ENCODE data around the gene GOLGA8M.
"Not testable (repeated sequence)": the region's sequence is repeated elsewhere in the genome, so short reads cannot be mapped to it uniquely, and the experiment has no call there.

GOLGA8M gene
- 1.7 reads per million for total RNA-seq

- not testable (repeated sequence) for DNase-seq
Observed at GRCh38 chr15:28712270-28712669, at the start of gene GOLGA8M. Gene GOLGA8M (minus strand): TSS chr15:28712421. CDS start chr15:28712323, 98 bp downstream.

- DNase-seq, result not testable (repeated sequence)
Observed at GRCh38 chr15:28742890-28743289, 30.7 kb upstream of the GOLGA8M start.

GRCh38 chr15:28738590-28739292 lies 26.5 kb upstream of the GOLGA8M start:
- DNase-seq, result not testable (repeated sequence)

GRCh38 chr15:28738200-28738561 lies 26.0 kb upstream of the GOLGA8M start:
- not testable (repeated sequence) for DNase-seq

GRCh38 chr15:28737521-28738199 lies 25.4 kb upstream of the GOLGA8M start:
- DNase-seq, result not testable (repeated sequence)

- not testable (repeated sequence) for DNase-seq
Observed at GRCh38 chr15:28728061-28728460, 15.8 kb upstream of the GOLGA8M start.

GRCh38 chr15:28727026-28727425 lies 14.8 kb upstream of the GOLGA8M start:
- not testable (repeated sequence) for DNase-seq

GRCh38 chr15:28726102-28726501 lies 13.9 kb upstream of the GOLGA8M start:
- no peak for DNase-seq

GRCh38 chr15:28725556-28725955 lies 13.3 kb upstream of the GOLGA8M start:
- DNase-seq, result no peak

- DNase-seq, result not testable (repeated sequence)
Observed at GRCh38 chr15:28723986-28724385, 11.8 kb upstream of the GOLGA8M start.

GRCh38 chr15:28719626-28720025 lies 7.4 kb upstream of the GOLGA8M start:
- not testable (repeated sequence) for DNase-seq

- not testable (repeated sequence) for DNase-seq
Observed at GRCh38 chr15:28718576-28718975, 6.4 kb upstream of the GOLGA8M start.

GRCh38 chr15:28714176-28714575 lies 2.0 kb upstream of the GOLGA8M start:
- not testable (repeated sequence) for DNase-seq

GRCh38 chr15:28703927-28704326 lies 8.3 kb downstream of the GOLGA8M start:
- DNase-seq, result not testable (repeated sequence)

- DNase-seq, result not testable (repeated sequence)
Observed at GRCh38 chr15:28702427-28702826, 9.8 kb downstream of the GOLGA8M start.

- not testable (repeated sequence) for DNase-seq
Observed at GRCh38 chr15:28694006-28694751, 18.0 kb downstream of the GOLGA8M start.

GRCh38 chr15:28693021-28693420 lies 19.2 kb downstream of the GOLGA8M start:
- not testable (repeated sequence) for DNase-seq

- DNase-seq, result not testable (repeated sequence)
Observed at GRCh38 chr15:28673533-28673932, 38.7 kb downstream of the GOLGA8M start.

GRCh38 chr15:28672122-28672521 lies 40.1 kb downstream of the GOLGA8M start:
- DNase-seq, result not testable (repeated sequence)

- DNase-seq, result not testable (repeated sequence)
Observed at GRCh38 chr15:28666402-28666801, 45.8 kb downstream of the GOLGA8M start.

- DNase-seq, result not testable (repeated sequence)
Observed at GRCh38 chr15:28664575-28664974, 47.6 kb downstream of the GOLGA8M start.

GRCh38 chr15:28663717-28664116 lies 48.5 kb downstream of the GOLGA8M start:
- not testable (repeated sequence) for DNase-seq

GRCh38 chr15:28660750-28661149 lies 51.5 kb downstream of the GOLGA8M start:
- not testable (repeated sequence) for DNase-seq

Data from effector CD4-positive, alpha-beta T cell (primary cell).